Bronchial epithelial cell (primary cell): Measurements from ENCODE around the gene IQSEC3. TPM values are rescaled to one million over a fixed set of nuclear protein-coding genes. Genes with fewer than 3 reads are reported as not detected.

Source experiments
- DNase-seq: peaks from one replicate; pipeline ENCODE4 v3.0.0-alpha.2; 2010; ENCODE audit warnings: low read depth
- FAIRE-seq: peaks from 2 replicates; lab custom pipeline; 2011; peaks lifted over from hg19 to GRCh38; lab: Jason Lieb, UNC
- H3K27me3 ChIP-seq: 2 replicates; pipeline ENCODE4 v1.5.1; 2011; ENCODE audit warnings: low read length; ENCODE audit not compliant: control insufficient read depth, insufficient read depth
- H3K36me3 ChIP-seq: 2 replicates; pipeline ENCODE4 v1.5.1; 2011; ENCODE audit warnings: low read length; ENCODE audit not compliant: control insufficient read depth, insufficient read depth
- H3K4me3 ChIP-seq: 2 replicates; pipeline ENCODE4 v1.5.1; 2011; ENCODE audit warnings: mild to moderate bottlenecking, low read depth, low read length, control low read depth
- CTCF ChIP-seq: IDR thresholded peaks from 2 replicates; pipeline ENCODE4 v1.5.1; 2011; ENCODE audit warnings: mild to moderate bottlenecking, moderate library complexity, low read length, control low read depth, inconsistent platforms; ENCODE audit not compliant: insufficient read depth, severe bottlenecking
- total RNA-seq: library from RNA; depleted of rRNA; stranded (reverse); fragments of >200 nt; gene quantifications from 2 replicates; pipeline ENCODE4 v1.2.1, GENCODE V29; 2014

IQSEC3 gene
- total RNA-seq, 1 donor from 2014 or later: not detected

- Histone ChIP-seq H3K27me3 (peaks cover 1% of the 10 kb centered on the region), H3K4me3 (no peak overlapping the region), H3K36me3 (no peaks in the 10 kb centered on the region)
- TF ChIP-seq CTCF: no peak
- DNase-seq (no peak), FAIRE-seq (no peak)
Measured at GRCh38 chr12:179885-180284, 113.3 kb downstream of the IQSEC3 start.

- no peak overlapping the region for H3K4me3 ChIP-seq
- H3K27me3 ChIP-seq: peaks cover 1% of the 10 kb centered on the region
- TF ChIP-seq CTCF: no peak
- FAIRE-seq (no peak), DNase-seq (no peak)
- no peaks in the 10 kb centered on the region for H3K36me3 ChIP-seq
Measured at GRCh38 chr12:180445-180844, 113.9 kb downstream of the IQSEC3 start.

- no peak overlapping the region for H3K4me3 ChIP-seq
- no peak for DNase-seq
- no peaks in the 10 kb centered on the region for H3K36me3 ChIP-seq
- no peak for TF ChIP-seq CTCF
- peaks cover 1% of the 10 kb centered on the region for H3K27me3 ChIP-seq
- no peak for FAIRE-seq
Measured at GRCh38 chr12:181921-182320, 115.4 kb downstream of the IQSEC3 start.

- Histone ChIP-seq H3K36me3 (no peaks in the 10 kb centered on the region), H3K27me3 (peaks cover 1% of the 10 kb centered on the region), H3K4me3 (no peak overlapping the region)
- TF ChIP-seq CTCF: no peak
- DNase-seq (peak; percentile 84), FAIRE-seq (no peak)
Measured at GRCh38 chr12:182381-182892, 115.9 kb downstream of the IQSEC3 start.

GRCh38 chr12:184811-185575 lies 118.4 kb downstream of the IQSEC3 start:
- no peak overlapping the region for H3K4me3 ChIP-seq
- no peaks in the 10 kb centered on the region for H3K36me3 ChIP-seq
- no peaks in the 10 kb centered on the region for H3K27me3 ChIP-seq
- TF ChIP-seq CTCF: no peak
- DNase-seq (no peak), FAIRE-seq (no peak)

GRCh38 chr12:185576-185955 lies 119.0 kb downstream of the IQSEC3 start:
- no peak for FAIRE-seq
- Histone ChIP-seq H3K27me3 (no peaks in the 10 kb centered on the region), H3K4me3 (no peak overlapping the region)

More at GRCh38 chr12:185576-185955, 119.0 kb downstream of the IQSEC3 start:
- no peak for DNase-seq
- H3K36me3 ChIP-seq: no peaks in the 10 kb centered on the region
- no peak for TF ChIP-seq CTCF
